Myocyte (in vitro differentiated cells): ENCODE results near the gene HS3ST5. TPM values are rescaled to one million over a fixed set of nuclear protein-coding genes. Genes with fewer than 3 reads are reported as not detected.

Experiments used
- DNase-seq: peaks from one replicate; pipeline ENCODE4 v3.0.0-alpha.2; 2012; ENCODE audit warnings: low read depth
- total RNA-seq: library from RNA; depleted of rRNA; stranded (reverse); fragments of >200 nt; gene quantifications from 2 replicates; pipeline ENCODE4 v1.2.3, GENCODE V29; 2014

Gene HS3ST5
- total RNA-seq, 1 donor from 2014 or later = 0.62 TPM

DNA sequence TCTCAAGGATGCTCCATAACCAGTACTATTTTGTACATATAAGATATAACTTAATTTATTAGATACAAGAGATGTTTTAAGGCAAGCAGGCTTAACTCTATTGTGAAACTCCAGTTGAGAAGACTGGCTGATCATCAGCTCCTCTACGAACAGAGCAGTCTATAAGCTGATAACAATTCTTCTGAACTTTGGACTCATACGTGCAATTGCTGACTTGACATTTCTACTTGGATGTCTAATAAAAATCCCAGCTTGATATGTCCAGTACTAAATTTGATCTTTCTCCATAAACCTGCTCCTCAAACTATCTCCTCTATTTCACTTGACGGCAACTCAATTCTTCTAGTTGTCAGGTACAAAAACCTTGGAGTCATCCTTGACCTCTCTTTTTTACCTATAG is 141.9 kb downstream of the HS3ST5 start:
- no peak for DNase-seq

DNA sequence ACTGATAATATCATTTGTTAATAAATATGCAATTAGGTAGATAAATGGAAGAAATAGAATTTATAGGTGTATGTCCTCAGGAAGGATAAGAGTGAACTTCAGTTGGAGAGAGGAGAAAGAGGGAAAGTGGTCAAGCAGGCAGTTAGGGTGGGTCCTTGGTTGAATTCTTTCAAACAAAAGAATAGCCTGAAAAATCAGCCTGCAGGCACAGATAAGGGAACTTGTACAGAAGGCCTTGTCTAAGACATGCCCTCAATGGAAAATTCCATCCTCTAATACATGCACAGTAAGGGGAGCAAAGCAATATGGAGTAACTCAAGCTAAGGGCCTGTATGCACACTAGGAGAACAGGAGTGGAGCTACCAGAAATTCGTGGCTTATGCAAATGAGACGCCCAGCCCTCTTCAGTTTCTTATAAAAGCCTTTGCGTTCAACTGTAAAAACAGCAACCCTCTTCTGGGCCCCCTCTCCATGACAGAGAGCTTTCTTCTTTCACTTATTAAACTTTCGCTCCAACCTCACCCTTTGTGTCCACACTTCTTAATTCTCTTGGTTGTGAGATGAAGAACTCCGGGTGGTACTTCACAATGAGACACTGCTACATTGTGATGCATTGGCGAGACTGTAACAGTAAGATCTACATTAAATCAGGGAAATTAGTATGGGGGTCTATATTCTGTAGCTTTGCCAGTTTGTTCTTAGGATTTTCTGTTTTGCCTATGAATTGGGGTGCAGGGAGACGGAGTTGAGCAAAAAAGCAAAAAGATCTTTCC is 147.0 kb downstream of the HS3ST5 start:
- no peak for DNase-seq

DNA sequence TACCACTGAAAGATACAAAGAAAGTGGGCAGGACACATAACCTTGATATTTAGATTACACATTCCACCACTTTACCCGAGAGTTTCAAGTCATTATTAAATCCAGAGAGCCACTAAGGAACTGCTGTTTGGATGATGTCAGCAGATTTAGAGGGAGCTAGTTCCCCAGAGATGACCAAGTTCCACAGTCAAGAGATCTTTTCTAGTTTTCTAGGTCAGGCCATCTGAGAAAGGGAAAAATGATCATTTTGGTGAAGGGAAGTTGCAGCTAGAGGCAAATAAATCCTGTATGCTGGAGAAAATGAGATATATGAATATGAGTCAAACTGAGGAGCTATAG is 147.8 kb downstream of the HS3ST5 start:
- no peak for DNase-seq

DNA sequence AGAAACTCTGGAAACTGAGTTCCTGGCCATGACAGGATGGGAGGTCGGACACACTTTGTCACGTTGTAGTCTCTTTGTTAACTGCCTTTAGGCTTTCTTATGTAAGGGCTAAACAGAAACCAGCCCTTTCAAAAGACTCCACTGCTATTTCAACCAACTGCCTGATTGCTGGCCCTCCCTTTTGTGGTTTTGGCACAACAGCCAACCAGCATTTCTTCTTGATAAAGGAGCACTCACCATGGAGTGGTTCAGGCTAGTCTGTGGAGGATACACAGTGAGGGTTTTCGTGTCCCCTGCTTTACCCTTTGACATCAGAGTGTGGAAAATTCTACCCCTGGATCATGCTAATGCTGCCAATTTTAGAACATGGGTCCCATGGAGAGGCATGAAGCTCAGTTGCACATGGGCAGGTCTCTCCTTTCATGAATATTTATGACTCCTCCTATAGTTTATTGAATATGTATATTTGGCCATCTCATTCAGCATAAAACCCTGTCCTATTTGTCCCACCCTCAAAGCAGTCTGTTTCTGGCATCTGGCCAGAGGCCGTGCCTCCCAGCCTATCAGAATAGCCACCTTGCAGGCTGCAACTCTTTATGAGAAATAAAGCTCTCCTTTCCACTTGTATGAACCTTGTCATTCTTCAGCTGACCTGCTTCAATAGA is 148.3 kb downstream of the HS3ST5 start:
- DNase-seq = peak; percentile 74

DNA sequence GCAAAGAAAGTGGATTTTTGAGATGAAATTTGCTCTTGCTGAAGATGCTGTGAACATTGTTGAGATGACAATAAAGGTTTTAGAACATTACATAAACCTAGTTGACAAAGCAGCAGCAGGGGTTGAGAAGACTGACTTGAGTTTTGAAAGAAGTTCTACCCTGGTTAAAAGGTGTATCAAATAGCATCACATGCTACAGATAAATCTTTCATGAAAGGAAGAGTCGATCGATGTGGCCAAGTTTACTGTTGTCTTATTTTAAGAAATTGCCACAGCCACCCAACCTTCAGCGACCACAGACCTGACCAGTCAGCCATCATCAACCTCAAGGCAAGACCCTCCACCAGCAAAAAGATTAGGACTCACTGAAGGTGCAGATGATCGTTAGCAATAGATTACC is 155.3 kb downstream of the HS3ST5 start:
- DNase-seq = no peak

DNA sequence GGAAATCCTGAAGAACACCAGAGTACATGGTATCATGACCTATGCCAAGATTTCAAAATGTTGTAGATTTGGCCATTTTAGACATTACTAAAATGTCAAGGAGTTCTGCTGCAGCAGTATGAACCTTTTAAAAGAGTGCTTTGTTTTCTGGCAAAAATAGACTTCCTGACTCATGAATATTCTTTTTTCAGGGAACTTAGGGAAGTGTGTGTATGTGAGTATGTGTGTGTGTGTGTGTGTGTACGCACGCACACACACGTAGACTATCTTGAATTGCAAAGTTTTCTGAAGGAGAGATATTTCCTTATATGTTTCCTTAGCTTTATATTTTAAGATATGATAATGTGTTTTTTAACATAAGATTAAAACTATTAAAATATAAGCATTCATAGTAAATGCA is 161.2 kb downstream of the HS3ST5 start:
- DNase-seq = no peak

DNA sequence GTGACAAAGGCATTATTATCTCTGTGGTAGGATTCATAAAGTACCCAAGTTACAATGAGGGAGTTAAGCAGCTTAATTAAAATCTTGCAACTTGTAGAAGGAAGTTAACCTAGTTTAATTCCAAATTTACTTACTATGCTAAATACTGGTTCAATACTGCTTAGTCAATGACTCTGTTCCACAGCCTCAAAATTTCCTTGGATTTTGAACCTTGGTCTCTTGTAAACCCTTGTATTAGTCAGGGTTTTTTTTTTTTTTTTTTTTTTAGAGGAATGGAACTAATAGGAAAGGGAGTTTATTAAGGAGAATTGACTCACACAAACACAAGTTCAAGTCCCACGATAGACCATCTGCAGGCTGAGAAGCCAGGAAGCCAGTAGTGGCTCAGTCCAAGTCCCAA is 163.4 kb downstream of the HS3ST5 start:
- no peak for DNase-seq

DNA sequence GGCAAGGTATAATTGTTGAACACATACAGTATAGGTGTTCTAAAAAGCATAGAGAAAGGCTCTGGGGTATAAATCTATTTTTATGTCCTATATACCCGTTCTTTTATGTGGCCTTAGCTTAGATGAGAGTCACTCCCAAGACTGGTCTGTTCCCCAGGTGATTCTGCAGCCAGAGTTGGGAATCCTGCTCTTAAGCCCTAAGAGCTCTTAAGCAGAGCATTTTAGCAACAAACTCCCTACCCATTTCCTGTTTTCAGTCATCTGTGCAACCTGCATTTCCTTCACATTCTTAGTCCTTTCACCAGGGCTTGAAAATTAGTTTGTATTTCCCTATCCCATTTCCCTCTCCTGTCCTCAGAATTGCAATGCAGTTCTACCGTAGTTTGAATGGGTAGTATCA is 166.1 kb downstream of the HS3ST5 start:
- DNase-seq = no peak

DNA sequence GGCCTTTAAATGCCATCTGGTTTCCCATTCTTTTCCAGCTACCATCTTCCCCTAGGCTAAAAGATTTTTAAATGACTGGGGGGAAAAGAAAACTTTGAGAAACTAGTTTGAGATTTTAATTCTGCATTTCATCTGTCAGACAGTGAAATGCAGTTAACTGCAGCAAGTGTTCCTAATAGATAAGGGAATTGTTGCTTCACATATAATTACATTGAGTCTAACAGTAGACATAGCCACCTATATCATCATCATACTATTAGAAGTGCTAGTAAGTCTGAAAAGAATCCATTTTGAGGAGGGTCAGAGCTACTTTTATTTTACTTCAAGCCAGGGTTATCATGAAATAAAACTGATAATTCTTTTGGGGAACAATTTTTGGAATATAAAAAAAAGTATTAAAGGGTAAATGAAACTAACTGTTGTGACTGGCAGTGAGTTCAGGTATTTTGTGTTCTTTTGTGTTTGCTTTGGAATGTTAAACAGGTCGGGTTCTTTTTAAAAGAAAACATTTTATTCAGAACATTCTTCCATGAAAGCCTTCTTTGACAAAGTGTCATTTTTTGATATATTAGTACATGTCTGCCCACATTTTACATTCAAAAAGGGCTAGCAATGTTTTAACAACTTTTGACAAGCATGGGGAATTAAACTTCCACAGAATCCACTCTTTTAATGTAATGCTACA is 170.1 kb downstream of the HS3ST5 start:
- no peak for DNase-seq

DNA sequence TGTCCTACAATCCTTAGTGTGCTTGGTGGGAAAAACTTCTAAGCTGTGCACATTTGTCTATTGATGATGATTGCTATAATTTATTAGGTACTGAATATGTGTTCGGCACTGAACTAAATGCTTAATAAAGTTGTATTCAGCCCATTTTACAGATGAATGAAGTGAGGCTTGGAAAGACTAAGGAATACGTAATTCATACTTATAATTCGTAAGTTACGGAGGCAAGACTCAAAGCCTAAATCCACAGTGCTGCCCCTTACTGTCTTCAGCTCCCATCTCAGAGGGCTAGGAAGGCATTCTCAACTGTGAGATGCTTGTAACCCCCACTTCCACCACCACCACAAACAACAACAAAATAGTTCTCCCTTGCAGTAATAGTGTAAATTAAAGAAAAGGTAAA is 171.3 kb downstream of the HS3ST5 start:
- no peak for DNase-seq

DNA sequence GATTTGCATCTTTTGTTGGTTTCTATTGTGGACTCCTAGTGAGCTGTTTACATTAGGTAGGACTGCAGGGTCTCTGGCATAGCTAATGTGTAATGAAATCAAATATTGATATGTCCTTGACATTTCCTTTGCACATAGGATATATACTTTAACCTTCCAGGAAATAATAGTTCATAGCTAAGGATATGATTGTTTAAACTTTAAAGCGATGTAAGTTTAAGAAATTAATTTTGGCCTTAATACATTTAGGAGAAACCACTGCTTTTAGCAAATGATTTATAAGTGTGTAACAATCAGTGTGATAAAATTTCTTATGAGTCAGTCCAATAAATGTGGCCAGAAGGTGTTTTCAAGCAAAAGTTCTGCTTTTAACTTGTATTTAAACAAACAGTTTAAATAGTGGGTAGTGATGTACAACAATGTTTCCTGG is 171.8 kb downstream of the HS3ST5 start:
- DNase-seq = no peak

DNA sequence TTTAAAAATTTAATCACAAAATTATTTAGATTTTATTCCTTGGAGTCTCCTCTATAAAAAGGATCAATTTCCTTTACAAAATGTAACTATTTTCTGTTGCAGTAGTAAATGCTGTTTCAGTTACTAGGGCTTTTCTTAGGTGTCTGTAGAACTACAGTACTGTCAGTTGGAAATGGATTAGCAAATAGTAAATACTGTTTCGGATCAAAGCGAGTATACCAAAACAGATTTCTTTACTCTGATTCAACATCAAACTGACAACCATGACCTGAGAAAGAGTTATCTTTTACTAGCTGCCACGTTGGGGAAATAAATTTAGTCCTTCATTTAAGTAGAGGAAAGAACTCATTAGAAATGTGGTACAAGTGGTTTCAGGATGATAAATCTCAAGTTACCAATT is 172.5 kb downstream of the HS3ST5 start:
- DNase-seq = no peak

DNA sequence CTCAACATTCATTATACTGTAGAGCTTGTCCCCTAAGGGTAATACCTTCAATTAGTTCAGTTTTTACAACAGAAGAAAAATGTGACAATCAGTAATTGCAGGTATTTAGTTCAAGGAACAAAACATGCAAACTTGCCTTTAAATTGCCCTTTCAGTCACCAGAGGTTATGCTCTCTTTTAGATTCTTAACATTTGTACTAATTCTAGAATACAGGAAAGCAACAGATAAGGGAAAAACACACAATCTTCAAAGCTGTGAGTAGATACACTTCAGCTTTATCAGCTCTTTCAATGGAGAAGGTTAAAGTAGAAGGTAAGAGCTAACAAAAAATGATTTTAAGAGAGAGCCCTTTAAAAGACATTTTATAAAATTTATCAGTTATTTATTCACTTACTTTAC is 173.1 kb downstream of the HS3ST5 start:
- DNase-seq = no peak

DNA sequence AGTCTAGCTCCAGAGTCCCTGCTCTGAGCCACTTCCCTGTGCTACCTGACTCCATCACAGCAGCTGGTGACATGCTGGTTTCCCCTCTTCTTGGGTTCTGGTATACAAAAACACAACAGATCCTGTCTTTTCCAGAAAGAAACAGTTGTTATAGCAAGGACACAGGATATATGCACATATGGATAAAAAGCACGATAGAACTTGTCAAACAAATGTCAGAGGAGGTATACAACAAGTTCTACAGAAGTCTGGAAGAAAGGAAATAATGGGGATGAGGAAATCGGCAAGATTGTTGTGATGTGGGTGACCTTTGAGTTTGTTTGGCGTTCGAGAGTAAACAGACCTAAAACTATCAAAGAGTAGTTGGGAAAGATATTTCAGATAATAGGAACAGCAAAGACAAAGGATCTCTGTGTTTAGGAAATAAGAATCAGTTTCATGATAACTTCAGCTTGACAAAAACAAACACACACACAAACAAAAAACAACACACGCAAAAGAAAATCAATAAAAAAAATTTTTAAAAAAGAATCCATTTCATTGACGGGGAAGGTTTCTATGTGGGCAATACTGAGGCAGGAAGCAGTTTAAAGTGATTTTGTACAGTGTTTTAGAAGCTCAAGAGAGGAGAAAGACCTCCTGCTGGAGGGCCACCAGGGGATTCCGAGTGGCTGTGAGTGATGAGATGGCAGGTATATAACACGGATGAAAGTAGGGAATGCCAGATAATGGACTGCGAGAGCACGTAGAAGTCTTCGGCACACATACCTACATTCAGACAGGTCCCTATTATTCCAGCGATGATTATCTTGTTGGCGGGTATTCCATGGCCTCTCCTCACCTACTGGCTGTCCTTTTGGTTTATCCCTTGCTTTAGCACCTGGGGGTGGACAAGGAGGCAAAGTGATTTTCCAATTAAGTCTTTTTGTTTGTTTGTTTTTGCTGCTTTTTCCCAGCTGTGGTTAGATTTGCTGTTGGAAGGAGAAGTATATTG is 174.9 kb downstream of the HS3ST5 start:
- DNase-seq = no peak

DNA sequence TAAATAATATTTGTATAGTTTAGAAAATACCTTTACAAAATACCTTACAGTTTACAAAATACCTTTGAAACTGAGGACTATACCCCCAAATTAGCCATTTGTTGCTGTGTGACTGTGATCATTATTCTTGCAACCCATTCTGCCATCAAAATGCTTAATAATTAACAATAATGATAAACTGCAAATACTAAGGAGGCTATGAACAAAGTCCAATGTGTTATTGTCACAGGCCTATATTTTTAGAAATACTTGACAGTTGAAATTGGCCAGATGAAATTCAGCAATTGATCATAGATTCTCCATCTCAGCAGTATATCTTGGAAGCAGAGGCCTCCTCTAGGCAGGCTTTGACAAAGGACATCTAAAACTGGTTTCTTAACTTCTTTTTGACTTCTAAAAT is 178.6 kb downstream of the HS3ST5 start:
- no peak for DNase-seq

DNA sequence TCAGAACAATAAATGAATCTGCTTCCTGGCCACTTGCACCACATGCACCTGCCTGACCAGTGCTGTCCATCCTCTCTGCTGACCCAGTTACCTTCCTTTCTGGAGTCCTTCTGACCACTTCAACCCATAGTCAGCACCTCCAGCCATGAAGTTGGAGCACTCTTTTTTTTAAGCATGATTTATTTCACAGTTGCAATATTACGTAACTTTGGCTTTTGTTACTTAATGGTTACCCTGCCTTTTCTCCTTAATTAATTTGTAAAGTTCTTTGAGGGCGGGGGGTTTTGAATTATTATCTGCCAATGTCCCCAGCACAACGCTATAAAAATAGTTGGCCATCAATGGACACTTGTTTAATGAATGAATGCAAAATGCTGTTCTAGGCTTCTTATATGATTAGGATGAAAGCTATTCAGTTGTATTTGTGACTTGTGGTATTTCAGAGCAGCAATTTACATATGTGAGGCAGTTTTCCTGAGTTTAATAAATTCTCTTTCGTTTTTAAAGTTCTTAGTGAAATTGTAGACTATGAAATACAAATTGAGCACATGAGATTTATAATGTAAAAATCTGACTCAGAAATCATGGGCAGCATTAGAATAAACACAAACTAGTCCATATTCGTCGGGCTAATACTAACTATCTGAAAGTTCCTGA is 180.0 kb downstream of the HS3ST5 start:
- no peak for DNase-seq

DNA sequence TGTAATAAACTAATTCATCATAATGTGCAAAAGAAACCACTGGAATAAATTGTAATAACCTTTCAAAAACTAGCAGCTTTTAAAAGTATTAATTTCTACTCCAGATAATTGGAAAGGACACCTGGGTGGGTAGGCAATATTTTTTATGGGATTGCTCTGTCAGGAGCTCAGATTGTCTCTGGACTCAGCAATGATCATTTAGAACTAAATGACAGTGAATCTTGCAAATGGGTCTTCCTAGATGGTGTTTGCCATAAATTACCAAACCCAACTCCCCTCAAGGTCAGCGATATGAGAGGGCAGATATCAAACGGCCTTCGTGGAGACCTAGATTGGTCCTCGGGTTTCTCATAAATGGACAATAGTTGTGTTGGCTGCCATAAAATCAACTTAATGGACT is 181.9 kb downstream of the HS3ST5 start:
- no peak for DNase-seq

DNA sequence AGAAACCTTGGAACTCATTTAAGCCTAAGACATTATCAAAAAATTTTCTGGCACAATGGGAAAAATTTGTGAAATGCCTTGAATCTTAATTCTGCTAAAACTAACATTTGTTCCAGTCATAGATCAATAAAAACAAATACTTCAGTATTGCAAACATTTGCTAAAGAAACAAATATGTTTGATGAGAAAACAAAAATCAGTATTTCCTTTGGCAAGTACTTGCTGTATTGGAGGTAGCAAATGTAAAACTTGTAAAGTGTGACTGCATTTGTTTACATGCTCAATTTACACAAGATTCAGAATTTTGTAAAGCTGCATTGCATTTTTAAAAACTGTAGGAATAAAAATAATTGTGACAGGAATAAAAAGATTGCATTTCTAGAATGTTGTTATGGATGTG is 183.1 kb downstream of the HS3ST5 start:
- DNase-seq = no peak

DNA sequence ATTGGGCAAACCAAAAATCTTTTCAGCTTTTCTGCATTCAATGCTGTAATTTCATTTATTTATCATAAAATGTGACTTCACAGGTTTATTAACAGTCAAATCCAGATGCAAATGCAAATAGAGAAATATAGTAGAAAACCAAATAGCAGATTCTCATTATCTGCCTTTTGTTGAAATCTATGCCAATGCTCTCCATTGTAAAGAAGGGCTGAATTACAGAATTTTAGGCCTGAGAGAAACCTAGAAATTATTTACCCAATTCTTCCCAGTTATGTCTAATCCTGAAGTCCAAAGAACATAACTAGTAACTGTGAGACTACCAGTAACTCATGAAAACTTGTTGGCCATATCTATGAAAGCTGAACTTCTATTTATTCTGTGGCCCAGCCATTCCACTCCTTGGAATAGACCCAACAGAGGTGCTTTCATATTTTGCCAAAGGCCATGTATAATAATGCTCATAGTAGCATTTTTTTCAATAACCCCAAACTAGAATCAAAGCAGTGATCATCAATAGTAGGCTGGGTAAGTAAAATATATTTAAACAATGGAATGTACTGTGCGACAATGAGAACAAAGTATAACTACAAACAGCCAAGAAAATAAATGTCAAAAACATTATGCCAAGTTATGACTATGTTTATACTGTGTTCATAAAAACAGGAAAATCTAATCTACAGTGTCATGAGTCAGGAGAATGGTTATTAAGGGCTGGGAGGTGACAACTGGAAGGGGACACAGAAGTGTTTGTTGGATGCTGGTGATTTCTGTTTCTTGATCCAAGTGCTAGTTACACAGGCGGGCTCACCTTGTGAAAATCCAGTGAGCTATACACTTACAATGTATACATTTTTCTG is 183.8 kb downstream of the HS3ST5 start:
- DNase-seq = no peak

DNA sequence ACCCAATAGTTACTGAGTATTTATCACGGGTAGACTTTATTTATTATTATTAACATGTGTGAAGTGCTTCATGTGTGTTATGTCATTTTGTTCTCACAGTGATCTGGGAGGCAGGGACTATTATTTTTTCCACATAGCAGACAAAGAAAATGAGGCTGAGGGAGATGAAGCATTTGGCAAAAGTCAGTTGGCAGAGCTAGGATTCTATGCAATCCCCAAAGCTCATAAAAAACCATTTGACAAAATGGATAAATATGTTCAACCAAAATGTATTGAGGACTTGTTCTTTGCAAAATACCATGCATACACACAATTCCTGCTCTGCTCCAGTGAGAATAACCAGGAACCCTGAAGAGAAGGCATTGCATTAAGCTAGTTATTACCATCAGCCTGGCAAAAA is 184.4 kb downstream of the HS3ST5 start:
- DNase-seq = no peak
